GM19468 (cell line): ENCODE results near the gene ANXA4.
"Not testable (repeated sequence)": the region's sequence is repeated elsewhere in the genome, so short reads cannot be mapped to it uniquely, and the experiment has no call there.

Source experiments
- ATAC-seq: cut with Tn5 transposase; IDR thresholded peaks from one replicate; pipeline ENCODE4 v1.9.1; 2021; ENCODE audit warnings: mild to moderate bottlenecking, moderate library complexity, moderate number of reproducible peaks; ENCODE audit not compliant: unreplicated experiment; ENCODE audit errors: extremely low read depth

ANXA4 gene

GRCh38 chr2:69798909-69799526 lies 57.1 kb downstream of the ANXA4 start:
- ATAC-seq: peak; percentile 20

DNA sequence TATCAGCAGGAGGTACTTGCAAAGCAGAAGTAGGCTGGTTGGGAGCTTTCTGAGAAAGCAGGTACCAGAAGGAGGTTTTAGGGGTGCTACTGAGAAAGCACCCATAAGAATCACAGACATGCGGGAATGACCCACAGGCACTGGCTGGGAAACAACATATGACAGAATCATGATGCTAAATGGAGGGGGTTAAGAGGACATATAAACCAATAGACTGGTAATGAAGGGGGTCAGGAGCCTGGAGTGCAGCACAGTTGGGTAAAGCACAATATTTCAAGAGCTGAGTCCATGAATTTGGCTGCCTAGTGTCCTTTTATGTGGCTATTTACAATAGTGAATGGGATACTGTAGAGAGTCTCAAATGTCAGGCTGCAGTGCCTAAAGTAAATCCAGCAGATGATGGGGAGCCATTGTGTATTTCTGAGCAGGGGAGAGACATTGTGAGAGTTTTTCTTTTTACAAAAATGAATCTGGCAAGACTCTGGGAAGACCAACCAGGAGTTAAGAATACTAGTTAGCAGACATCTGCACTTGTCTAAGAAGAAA lies 59.9 kb downstream of the ANXA4 start:
- ATAC-seq: no peak

DNA sequence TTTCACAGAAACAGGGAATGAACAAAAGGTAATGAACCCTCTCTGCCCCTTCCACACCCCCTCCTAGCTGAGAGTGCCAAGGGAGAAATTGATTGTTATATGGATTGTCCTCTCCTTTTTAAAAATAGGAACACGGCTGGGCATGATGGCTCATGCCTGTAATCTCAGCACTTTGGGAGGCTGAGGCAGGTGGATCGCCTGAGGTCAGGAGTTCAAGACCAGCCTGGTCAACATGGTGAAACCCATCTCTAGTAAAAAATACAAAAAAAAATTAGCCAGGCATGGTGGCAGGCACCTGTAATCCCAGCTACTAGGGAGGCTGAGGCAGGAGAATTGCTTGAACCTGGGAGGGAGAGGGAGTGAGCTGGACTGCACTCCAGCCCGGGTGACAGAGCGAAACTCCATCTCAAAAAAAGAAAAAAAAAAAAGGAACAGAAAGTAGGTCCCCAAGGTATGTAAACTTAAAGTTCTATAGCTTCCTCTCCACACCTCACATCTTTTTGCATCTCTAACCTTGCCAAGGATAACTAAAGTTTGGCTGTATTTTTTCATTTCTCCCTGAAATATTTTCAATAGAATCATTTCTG lies 60.9 kb downstream of the ANXA4 start:
- ATAC-seq: not testable (repeated sequence)

- ATAC-seq: no peak
Measured at GRCh38 chr2:69804416-69804815, 62.5 kb downstream of the ANXA4 start.

GRCh38 chr2:69805887-69806286 lies 64.0 kb downstream of the ANXA4 start:
- ATAC-seq: no peak

GRCh38 chr2:69807821-69808540 lies 66.0 kb downstream of the ANXA4 start:
- no peak for ATAC-seq

DNA sequence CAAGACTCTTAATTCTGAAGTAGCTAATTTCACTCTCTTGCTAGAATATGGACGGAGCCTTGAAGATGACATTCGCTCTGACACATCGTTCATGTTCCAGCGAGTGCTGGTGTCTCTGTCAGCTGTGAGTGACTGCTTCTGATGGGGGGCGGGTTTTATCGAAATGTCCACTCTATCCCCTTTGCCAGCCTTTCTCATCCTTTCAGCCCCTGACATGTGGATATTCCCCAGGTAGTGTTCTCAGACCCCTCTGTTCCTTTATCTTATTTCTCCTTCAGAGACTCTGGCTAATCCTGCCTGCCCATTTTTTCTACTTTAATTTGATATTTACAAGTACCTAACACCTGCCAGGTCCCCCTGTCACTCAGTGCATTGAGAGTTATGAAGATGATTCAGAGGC lies 68.6 kb downstream of the ANXA4 start:
- no peak for ATAC-seq

- ATAC-seq: no peak
Measured at GRCh38 chr2:69811018-69811417, 69.1 kb downstream of the ANXA4 start.

GRCh38 chr2:69811591-69811990 lies 69.7 kb downstream of the ANXA4 start:
- no peak for ATAC-seq

- no peak for ATAC-seq
Measured at GRCh38 chr2:69815717-69816116, 73.8 kb downstream of the ANXA4 start.

DNA sequence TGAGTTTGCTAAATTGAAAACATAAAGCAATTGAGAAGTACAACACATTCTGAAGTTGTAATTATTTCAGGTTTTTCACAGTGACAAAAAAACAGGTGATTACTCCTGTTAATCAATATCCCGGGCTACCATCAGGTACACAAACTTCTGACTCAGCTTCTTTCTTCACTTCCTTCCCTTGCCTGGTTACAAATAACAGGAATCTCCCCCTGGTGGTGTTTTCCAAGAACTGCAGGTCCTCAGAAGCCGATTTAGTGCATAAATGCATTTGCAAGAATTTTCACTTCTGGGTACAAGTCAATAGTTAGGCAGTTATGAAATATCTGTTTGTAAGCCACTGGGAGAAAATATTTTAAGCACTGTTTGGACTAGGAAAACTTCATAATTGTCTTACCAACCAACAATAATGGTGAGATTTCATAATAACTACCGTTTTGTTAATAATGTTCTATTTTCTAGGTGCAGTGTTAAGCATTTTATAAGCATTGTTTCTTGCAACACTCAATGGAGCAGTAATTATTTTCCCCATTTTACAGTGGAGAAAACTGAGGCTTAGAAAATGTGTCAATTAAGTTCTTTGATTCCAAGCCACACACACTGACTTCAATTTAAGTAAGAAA lies 75.1 kb downstream of the ANXA4 start:
- ATAC-seq: no peak

GRCh38 chr2:69817729-69818501 lies 76.0 kb downstream of the ANXA4 start:
- ATAC-seq: no peak

DNA sequence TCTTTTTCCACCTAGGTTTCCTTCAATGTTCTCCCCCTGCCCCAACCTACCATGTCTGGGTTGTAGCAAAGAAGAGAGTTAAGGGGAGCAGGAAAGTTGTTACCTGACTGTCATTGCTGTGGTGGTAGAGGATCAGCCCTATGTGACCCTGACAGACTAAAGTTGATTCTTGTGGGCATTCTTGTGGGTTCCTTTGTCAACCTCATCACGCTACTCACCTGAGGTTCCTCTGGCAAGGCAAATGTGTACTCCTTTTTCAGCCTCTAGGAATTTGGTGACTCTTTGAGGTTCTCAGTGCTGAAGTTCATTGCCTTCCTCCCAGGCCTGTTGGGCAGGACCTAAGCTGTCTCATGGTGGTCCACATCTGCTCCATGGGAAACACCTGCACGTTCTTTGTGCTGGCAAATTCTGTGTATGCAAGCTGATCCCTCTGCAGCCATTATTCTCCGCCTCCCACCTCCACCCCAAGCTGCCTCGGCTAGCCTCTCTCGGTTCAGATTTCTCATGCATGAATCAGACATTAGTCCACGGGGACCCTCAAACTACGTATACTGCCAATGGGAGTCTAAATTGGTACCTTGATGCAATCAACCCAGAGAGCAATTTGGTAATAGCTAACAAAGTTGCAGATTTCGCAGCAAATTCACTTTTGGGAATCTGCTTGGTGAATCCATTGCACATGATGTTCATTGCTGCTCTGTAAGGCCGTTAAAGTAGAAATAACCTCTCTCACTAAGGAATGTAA lies 86.0 kb downstream of the ANXA4 start:
- no peak for ATAC-seq

GRCh38 chr2:69828938-69829255 lies 87.0 kb downstream of the ANXA4 start:
- ATAC-seq: no peak

DNA sequence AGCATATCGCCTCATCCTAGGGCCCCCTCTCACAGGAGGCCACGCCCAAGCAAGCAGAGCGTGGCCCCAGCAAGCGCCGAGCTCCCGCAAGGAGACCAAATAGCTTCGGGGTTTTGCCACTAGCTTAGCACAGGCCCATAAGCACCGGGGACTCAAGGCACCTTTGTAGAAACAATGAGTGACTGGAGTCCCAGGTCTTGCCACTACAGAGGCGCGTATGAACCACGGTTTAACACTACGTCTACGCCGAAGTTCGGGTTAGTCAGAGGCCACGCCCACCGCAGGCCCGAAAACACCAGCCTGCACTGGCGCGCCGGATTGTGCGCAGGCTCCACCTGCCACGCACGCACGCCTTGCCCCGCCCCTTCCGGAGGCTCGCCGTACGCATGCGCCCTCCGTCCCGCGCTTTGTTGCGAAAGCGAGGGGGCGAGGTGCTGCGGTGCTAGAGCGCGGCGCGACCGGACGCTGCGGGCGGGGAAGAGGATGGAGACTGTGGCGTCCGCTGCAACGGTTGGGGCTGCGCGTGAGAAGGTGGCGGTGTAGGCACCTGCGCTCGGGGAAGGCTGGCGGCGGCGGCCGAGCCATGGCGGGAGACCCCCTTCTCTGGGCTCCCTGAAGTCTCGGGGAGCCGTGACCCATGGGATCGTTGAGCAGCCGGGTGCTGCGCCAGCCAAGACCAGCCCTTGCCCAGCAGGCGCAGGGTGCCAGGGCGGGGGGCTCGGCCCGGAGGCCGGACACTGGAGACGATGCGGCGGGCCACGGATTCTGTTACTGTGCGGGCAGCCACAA lies 87.5 kb downstream of the ANXA4 start, which contains the start of gene GMCL1:
TSS of gene GMCL1 (plus strand) at position 405 of the 789 bp plus-strand sequence. CDS start at position 638, 233 bp downstream.
- ATAC-seq: peak; percentile 94

- no peak for ATAC-seq
Measured at GRCh38 chr2:69830045-69830905, 88.3 kb downstream of the ANXA4 start.

DNA sequence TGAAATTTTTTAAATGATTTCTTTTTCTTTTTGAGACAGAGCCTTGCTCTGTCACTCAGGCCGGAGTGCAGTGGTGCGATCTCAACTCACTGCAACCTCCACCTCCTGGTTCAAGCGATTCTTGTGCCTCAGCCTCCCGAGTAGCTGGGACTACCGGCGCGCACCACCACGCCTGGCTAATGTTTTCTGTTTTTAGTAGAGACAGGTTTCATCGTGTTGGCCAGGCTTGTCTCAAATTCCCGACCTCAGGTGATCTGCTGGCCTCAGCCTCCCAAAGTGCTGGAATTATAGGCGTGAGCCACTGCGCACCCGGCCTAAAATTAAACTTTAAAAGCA lies 88.9 kb downstream of the ANXA4 start:
- not testable (repeated sequence) for ATAC-seq

GRCh38 chr2:69831354-69831905 lies 89.5 kb downstream of the ANXA4 start:
- ATAC-seq: no peak
